ENCODE results near the gene PRICKLE1. TPM values are rescaled to one million over a fixed set of nuclear protein-coding genes. Genes with fewer than 3 reads are reported as not detected.

PRICKLE1 gene
- total and polyA plus RNA-seq, 2 of the 13 experiments (the other 11 are each of a cell fraction or from before 2014, with no cell fraction given): not detected

DNA sequence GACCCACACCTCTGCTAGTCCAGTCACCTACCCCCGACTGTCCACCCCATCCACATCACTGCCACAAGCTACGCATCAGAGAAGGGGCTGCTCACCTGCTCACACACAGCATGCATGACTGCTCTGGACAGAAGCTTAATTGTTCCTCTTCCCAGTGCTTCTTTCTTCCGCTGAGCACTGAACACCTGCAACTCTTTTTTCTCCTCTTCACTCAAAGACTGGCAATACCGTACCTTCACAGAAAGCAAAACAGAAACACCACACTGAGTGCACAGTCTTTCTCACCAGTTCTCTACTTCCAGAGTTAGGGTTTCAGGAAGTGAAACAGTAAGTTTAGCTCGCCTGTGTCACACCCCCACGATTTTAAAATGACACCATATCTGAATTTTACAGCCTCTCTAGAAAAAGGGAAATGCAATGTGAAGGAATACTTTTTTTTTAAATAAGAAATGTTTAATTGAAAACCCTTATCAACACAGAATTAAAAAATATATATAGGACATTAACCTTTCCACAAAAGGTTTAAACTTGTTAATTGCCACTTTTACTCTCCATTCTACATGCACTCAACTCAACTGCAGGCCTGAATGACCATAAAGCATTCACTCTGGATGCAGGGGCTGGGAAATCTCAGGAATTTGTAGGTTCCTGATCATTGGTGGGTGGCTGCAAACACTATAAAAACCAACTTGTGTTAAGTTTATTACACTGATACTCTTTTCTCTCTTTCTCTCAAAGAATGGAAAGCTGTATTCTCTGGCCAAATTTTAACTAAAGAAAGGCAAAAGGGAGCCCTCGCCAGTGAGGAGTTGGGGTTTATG, 120.0 kb downstream of the PRICKLE1 start:
- no peaks in the 10 kb centered on the region for H3K79me2 ChIP-seq (ENCODE audit: insufficient read depth, low read length)
- DNase-seq (ENCODE audit: low spot score) (no peak), ATAC-seq (no peak), FAIRE-seq (no peak)
- H3K27ac ChIP-seq (ENCODE audit: extremely low read length, insufficient read depth, low read length): no peak overlapping the region
- H3K9me3 ChIP-seq (ENCODE audit: low read length): no peaks in the 10 kb centered on the region
- no peak overlapping the region for H3K9ac ChIP-seq (ENCODE audit: insufficient read depth, low read depth, low read length)
- intact Hi-C loops (cut with micrococcal nuclease; ENCODE audit: unreplicated experiment): no loop called here
- H3K36me3 ChIP-seq (replicated peaks in 1 of 2; ENCODE audit: control insufficient read depth in 1 of 2, insufficient read depth in 2 of 2, low read length in 2 of 2): no peaks in the 10 kb centered on the region
- WGBS (ENCODE audit: low lambda C conversion rate): 21% methylated on average over 7 of the region's 7 CpGs
- no peak overlapping the region for H3K4me3 ChIP-seq (replicated peaks in 1 of 3; ENCODE audit: insufficient read depth in 1 of 3, low read depth in 2 of 3, low read length in 3 of 3)
- TF ChIP-seq, protein P1, sequence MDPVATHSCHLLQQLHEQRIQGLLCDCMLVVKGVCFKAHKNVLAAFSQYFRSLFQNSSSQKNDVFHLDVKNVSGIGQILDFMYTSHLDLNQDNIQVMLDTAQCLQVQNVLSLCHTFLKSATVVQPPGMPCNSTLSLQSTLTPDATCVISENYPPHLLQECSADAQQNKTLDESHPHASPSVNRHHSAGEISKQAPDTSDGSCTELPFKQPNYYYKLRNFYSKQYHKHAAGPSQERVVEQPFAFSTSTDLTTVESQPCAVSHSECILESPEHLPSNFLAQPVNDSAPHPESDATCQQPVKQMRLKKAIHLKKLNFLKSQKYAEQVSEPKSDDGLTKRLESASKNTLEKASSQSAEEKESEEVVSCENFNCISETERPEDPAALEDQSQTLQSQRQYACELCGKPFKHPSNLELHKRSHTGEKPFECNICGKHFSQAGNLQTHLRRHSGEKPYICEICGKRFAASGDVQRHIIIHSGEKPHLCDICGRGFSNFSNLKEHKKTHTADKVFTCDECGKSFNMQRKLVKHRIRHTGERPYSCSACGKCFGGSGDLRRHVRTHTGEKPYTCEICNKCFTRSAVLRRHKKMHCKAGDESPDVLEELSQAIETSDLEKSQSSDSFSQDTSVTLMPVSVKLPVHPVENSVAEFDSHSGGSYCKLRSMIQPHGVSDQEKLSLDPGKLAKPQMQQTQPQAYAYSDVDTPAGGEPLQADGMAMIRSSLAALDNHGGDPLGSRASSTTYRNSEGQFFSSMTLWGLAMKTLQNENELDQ (CRISPR knock-in tag; IDR thresholded peaks at IDR 0.05; ENCODE audit: borderline replicate concordance): no peak
- no peak for TF ChIP-seq ONECUT2 (CRISPR knock-in tag; IDR thresholded peaks at IDR 0.05)
- no peak for TF ChIP-seq ZSCAN31 (CRISPR knock-in tag; IDR thresholded peaks at IDR 0.05; ENCODE audit: low read depth)
- no peak for TF ChIP-seq HOXA5 (CRISPR knock-in tag; IDR thresholded peaks at IDR 0.05)
- TF ChIP-seq JUN (CRISPR knock-in tag; IDR thresholded peaks at IDR 0.05): no peak
- TF ChIP-seq, protein P2, sequence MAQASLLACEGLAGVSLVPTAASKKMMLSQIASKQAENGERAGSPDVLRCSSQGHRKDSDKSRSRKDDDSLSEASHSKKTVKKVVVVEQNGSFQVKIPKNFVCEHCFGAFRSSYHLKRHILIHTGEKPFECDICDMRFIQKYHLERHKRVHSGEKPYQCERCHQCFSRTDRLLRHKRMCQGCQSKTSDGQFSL (CRISPR knock-in tag; IDR thresholded peaks at IDR 0.05): no peak
- peaks cover 0 to 6% of the 10 kb centered on the region in 2 experiments; a peak in 2 of 5 replicates for H3K27me3 ChIP-seq (ENCODE audit: control insufficient read depth in 1 of 2, insufficient read depth in 2 of 2, low read length in 2 of 2)
- CTCF ChIA-PET (ENCODE audit: low intra/inter-chr PET ratio, low total read pairs): no interaction called here
- in situ Hi-C loops (cut with HindIII; ENCODE audit: extremely low pct_ligation_motif_present, low pct_unique_long_range_greater_than_20kb): no loop called here
- no peak overlapping the region for H3K4me2 ChIP-seq (ENCODE audit: low read depth, low read length)
- H2AFZ ChIP-seq (ENCODE audit: low read length): no peak overlapping the region
- H4K20me1 ChIP-seq (ENCODE audit: insufficient read depth, low read length): no peaks in the 10 kb centered on the region
- no peaks in the 10 kb centered on the region for H3K4me1 ChIP-seq (ENCODE audit: insufficient read depth, low read length)
- POLR2A ChIA-PET: no interaction called here
- BruUV-seq (replicated peaks): no TSS peak
